DMS79 treated with DMSO at 0.1 percent for 48 hours (cell line): Measurements from ENCODE around the gene RABEP2.
"Not testable (repeated sequence)": the region's sequence is repeated elsewhere in the genome, so short reads cannot be mapped to it uniquely, and the experiment has no call there.

Source experiments
- DNase-seq: peaks from one replicate; lab custom pipeline; 2025; lab: John Stamatoyannopoulos, UW

Gene RABEP2

DNA sequence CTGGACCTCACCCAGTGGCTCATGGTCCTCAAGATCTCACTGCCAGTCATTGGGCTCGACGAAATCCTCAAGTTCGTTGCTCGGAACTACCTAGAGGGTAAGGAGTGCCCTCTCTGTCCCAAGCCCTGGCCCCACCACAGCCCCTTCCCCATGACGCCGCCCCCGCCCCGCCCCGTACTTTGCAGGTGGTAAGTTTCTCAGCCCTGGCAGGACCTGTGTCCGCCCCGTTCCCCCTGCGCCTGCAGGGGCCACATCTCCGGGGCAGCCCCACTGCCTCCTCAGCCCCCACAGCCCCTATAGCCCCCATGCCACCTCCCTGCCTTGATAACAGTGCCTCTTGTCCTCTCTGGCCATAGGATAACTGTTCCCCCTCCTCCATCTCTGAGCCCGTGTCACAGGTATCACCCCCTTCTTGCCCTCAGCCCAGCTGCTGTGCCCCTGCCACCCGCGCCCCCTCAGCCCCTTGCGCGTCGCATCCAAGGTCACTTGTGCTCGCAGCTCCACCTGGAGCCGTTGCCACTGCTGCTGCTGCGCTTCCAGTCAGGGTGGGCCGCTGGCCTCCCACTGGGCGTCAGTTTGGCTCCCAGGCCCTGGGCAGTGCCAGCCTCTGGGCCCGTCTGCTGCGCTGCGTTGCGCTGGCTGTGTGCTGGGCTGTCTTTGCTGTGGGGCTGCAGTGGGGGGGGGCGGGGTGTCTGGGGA is 21.5 kb downstream of the RABEP2 start:
- DNase-seq: no peak

DNA sequence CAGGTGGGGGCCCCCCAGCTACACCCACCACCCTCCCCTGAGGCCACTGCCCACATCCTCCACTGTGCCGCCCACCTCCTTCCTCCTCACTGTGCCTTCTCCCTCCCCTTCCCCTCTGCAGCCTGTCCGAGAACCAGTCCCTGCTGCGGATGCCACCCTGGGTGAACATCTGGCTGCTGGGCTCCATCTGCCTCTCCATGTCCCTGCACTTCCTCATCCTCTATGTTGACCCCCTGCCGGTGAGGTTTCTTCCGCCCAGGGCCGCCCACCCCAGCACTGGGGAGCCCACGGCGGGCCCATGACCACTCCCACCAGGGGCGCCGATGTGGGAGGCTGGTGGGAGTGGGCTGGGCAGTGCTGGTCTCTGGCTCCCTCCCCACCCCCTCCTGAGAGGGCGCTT is 22.1 kb downstream of the RABEP2 start:
- no peak for DNase-seq

DNA sequence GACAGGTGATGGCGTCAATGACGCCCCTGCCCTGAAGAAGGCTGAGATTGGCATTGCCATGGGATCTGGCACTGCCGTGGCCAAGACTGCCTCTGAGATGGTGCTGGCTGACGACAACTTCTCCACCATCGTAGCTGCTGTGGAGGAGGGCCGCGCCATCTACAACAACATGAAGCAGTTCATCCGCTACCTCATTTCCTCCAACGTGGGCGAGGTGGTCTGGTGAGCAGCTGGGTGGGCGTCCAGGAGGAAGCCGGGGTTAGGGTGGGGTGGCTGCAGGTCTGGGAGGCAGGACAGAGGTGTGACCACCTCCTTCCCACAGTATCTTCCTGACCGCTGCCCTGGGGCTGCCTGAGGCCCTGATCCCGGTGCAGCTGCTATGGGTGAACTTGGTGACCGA is 23.2 kb downstream of the RABEP2 start:
- no peak for DNase-seq

DNA sequence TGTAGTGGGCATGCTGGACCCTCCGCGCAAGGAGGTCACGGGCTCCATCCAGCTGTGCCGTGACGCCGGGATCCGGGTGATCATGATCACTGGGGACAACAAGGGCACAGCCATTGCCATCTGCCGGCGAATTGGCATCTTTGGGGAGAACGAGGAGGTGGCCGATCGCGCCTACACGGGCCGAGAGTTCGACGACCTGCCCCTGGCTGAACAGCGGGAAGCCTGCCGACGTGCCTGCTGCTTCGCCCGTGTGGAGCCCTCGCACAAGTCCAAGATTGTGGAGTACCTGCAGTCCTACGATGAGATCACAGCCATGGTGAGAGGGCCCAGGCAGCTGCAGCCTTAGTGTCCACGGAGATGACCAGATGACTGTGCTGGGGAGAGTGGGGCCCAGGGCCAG is 24.4 kb downstream of the RABEP2 start:
- DNase-seq: no peak

DNA sequence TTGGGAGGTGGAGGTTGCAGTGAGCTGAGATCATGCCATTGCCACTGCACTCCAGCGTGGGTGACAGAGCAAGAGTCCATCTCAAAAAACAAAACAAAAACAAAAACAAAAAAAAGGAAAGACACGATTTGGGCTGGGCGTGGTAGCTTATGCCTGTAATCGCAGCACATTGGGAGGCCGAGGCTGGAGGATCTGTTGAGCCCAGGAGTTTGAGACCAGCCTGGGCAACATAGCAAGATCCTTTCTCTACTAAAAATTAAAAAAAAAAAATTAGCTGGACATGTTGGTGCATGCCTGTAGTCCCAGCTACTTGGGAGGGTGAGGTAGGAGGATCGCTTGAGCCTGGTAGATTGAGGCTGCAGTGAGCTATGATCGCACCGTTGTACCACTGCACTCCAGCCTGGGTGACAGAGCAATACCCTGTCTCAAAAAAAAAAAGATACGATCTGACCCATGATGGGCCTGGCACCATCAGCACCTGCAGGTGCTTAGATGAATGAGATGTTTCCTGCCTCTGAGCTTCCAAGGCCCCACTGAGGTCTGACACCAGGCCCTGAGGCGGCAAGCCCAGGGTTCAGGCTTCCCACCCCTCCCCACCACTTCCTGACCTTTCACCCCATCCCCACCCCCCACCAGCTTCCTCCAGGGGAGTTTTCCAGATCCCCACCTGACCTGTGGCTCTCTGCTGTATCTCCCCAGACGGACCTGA is 25.0 kb downstream of the RABEP2 start:
- DNase-seq: no peak

DNA sequence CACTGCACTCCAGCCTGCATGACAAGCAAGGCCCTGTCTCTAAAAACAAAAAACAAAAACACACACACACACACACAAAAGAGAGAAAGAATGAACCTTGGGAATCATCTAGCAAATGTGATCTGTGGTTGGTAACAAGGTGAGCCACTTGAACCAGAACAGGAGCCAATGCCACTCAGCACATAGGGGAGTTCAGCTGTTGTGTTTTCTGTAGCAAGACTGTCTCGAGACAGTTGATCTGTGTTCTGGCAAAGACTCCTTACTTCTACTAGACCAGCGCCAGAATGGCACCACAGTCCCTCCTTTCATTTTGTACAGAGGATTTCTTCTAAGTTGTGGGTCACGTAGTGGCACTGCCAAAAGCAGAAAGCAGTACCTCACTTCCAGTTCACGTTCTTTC is 26.1 kb downstream of the RABEP2 start:
- DNase-seq: no peak

DNA sequence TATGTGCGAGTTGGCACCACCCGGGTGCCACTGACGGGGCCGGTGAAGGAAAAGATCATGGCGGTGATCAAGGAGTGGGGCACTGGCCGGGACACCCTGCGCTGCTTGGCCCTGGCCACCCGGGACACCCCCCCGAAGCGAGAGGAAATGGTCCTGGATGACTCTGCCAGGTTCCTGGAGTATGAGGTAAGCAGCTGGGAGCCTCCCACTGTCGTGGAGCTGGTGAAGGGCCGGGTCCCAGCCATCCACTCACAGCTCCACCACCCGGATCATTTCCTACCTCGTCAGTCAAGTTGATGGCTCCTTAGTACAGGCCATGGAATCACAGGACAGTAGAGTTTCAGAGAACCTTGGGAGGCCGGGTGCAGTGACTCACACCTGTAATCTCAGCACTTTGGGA is 26.8 kb downstream of the RABEP2 start:
- DNase-seq: no peak

DNA sequence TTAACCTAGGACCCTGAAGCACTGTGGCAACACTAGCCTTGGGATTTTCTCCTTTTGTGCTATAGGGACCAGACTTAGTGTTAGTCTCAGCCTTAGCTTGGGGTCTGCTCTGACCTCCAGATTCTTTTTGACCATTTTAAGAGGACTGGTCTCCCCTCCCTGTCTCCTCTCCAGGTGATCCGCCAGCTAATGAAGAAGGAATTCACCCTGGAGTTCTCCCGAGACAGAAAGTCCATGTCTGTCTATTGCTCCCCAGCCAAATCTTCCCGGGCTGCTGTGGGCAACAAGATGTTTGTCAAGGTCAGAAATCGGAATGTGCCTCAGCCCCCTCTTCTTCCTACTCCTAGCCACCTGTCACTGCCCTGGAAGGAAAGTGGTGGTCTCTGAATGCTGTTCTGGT is 27.2 kb downstream of the RABEP2 start:
- DNase-seq: no peak

DNA sequence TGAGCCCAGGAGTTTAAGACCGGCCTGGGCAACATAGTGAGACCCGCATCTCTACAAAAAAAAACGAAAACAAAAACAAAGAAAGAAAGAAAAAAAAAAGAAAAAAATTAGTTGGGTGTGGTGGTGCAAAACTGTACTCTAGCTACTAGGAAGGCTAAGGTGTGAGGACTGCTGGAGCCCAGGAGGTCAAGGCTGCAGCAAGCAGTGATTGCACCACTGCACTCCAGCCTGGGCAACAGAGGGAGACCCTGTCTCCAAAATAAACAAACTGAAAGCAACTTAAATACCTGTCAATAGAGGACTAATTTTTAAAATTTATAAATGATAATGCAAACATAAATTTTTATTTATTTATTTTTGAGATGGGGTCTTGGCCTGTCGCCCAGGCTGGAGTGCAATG is 29.4 kb downstream of the RABEP2 start:
- no peak for DNase-seq

DNA sequence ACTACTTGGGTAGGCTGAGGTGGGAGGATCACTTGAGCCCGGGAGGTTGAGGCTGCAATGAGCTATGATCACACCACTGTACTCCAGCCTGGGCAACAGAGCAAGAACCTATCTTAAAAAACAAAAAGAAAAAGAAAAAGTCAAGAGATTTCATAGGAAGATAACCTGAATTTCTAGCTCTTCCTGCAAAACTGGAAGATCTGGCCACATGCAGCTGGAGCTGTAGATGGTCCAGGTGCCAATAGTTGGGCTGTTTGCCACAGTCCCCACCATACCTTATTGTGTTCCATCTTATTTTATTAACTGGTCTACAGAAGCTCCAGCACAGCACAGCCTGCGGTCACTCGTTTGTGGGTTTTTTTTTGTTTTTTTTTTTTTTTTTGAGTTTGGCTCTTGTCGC is 31.7 kb downstream of the RABEP2 start:
- no peak for DNase-seq

DNA sequence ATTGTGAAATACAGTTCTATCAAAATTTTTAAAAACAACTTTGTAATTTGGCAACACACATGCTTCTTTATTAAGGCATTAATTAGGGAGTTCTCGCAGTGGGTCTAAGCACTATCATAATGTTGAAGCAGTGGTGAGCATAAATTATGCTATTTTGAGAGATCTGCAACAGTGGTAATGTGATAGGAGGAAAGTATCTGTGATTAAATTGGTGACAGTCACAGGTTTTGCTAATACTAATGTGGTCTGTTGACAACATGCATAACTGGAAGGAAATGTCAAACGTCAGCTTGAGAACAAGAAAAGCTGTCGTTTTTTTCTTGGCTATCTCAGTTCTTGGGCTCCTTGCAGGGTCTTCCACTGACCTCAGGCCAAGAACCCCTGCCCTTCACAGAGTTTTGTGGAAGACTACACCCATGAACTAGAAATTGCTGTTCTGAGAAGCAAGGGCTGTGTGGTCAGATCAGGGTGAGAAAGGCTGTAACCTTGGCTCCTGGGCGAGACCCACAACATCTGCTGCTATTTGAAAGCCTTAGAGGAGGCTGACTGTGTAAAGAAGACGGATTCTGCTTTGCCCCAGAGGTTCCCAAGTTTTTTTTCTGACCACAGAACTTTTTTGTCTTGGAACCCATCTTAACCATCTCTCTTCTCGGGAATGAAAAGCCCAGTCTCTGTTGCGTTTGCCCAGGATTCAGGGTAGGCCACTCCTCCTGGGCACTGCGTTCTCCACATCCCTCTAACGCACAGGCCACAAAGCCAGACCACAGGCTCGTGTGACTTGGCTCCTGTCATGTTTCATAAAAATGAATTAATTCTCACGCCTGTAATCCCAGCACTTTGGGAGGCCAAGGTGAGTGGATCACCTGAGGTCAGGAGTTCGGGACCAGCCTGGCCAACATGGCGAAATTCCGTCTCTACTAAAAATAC is 32.8 kb downstream of the RABEP2 start:
- no peak for DNase-seq

DNA sequence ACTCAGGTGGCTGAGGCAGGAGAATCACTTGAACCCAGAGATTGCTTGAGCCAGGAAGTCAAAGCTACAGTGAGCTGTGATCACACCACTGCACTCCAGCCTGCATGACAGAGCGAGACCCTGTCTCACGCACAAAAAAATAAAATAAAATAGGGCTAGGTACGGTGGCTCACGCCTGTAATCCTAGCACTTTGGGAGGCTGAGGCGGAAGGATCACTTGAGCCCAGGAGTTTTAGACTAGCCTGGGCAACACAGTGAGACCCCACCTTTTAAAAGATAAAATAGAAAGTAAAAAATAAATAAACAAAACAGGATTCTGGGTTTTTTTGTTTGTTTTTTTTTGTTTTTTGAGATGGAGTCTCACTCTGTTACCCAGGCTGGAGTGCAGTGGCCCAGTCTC is 34.7 kb downstream of the RABEP2 start:
- not testable (repeated sequence) for DNase-seq

DNA sequence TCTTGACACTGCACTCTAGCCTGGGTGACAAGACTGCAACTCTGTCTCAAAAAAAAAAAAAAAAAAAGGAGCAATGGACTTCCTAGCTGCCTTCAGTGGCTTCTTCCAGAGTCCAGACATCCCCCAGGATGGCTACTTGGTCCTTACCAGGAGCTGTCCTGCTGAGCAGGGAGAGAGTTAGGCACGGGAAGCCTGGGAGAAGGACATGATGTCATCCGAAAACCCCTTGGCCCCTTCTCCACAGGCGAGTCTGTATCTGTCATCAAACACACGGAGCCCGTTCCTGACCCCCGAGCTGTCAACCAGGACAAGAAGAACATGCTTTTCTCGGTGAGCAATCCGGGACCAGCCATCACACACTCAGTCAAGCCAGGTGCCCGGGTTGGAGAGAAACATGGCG is 38.1 kb downstream of the RABEP2 start:
- DNase-seq: no peak

DNA sequence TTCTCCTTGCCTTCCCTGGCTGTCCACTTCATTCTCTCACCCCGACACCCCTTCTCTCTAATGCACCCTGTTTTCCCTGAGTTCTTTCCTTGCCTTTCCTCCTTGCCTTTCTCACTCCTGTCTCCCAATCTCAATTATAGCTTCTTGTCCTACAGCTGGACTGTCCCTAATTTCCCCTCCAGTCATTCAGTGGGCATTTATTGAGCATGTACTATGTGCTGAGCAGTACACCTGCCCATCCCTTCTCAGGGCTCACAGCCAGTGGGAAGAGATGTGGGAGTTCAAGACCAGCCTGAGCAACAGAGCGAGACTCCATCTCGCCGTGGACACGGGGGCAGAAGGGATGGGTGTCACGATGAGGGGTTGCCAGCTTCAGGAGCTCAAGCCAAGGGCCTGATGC is 41.0 kb downstream of the RABEP2 start:
- DNase-seq: no peak

DNA sequence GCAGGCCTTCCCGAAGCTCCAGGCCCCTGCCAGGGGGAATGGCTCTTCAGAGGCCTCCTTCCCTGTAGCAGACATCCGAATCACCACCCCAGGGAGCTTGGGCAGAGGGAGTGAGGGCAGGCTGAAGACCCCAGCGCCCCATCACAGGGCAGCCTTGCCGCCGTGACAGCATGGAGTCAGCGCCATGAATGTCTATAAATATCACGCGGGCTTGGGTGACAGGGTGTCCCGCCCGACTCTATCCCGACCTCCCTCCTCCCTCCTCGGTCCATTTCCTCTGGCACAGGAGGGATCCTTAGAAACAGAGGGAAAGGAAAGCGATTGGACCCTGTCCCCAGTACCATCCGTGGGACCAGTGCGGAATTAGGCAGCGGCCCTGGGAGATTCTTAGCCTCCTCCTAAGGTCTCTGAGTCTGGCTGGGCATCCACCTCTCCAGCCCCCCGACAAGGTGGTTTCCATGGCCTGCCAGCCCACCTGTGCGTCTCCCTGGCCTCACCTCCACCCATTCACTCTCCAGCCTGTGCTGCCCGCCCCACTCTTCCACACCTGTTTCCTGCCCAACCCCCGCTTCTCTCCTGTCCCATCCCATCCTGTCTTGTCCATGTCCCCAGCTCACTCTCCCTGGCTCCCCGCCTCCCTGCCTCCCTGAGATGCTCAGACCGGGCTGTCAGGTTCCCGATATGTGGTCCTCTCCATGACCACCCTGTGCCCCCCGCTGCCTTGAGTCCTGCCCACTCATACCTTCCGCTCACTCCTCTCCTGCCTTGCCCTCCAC is 41.6 kb downstream of the RABEP2 start:
- no peak for DNase-seq

DNA sequence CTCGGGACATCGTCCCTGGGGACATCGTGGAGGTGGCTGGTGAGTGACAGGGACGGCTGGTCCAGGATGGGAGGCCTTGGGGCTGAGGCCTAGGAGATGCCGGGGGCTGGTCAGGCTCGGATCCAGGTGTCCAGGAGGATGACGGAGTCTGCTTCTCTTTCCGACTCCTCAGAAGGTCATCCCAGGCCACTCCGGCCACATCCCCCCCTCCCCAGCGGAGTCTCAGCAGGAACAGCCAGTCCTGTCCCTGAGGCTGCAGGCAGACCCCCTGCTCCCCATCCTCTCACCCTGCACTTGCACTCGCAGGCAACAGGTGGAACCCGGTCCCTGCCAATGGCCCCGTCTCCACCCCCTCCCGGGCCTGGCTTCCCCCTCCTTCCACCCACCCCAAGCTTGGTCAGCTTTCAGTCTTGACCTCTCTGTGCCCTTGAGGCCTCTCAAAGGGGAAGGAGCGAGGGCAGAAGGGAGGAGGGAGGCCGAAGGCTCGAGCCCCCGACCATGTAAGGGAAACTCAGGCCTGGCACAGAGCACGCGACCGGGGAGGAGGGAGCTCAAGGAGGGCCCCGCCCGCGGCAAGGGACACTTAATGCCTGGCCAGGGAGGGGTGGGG is 42.4 kb downstream of the RABEP2 start:
- DNase-seq: no peak

DNA sequence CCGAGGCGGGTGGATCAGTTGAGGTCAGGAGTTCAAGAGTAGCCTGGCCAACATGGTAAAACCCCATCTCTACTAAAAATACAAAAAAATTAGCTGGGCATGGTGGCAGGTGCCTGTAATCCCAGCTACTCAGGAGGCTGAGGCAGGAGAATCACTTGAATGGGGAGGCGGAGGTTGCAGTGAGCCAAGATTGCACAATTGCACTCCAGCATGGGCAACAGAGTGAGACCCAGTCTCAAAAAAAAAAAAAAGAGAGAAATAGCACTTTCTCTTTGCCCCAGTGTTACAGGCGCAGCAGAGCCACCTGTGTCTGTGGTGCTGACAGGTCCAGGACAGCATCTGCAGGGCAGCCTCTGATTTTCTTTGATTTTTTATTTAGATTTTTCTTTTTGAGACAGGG is 43.5 kb downstream of the RABEP2 start:
- not testable (repeated sequence) for DNase-seq

DNA sequence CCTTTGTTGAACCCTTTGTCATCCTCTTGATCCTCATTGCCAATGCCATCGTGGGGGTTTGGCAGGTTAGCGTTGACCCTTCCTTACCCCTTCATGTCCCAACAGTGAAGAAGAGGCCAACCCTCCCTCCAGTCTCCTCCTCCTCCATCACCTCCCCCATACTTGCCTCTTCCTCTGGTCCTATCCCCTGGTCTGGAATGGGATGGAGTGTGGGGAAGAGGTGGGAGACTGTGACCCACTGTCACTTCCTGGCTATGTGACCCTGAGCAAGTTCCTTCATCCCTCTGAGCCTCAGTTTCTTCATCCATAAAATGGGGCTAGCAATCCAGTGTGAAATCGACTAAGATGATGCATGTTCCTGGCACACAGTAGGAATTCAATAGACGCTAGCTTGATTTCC is 44.1 kb downstream of the RABEP2 start:
- no peak for DNase-seq

DNA sequence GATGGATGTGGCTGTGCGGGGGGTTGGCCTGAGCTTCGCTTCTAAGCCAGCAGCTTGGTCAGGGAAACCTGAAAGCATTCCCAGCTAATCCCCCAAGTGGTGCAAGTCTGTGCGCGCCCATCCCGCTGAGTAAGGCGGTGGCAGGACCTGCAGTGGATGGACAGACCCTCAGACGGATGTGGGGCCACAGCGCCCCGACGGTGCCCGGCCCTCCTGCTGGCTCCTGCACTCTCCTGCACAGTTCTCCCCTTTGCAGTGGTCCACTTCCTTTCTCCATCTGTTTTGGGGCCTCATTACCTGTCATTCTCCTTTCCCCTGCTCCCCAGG is 44.5 kb downstream of the RABEP2 start:
- peak; percentile 52 for DNase-seq

DNA sequence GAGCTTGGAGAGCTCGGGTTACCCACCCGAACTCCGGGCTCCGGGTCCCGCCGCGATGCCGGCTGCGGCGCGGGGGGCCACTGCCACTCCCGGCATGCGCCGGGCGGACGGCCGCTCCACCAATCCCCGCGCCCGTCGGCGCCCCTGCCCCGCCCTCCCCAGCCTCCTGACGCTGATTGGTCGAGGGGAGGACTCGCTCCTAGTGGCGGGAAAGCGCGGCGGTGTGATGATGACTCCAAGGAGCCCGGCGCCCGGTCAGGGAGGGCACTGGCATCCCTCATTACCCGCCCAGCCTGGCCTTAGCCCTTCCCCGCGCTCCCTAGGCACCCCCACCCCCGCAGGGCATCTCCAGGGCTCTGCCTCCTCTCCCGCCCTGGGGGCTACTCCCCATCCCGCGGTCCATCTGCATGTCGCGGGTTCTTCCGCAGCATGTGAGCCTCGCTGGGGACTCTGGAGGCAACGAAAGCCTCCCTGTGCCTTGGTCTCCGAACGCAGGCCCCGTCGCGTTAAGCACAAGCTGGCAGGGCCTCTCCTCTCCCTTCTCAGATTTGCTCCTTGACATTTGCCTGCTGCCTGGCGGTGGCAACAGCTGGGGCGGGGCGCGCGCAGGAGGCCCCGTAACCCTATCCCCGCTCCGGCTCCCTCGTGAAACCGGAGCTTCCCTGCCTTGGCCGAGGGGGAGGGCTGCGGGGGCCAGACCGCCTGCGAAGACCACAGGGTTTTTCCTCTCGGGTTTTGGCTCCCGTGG is 45.0 kb downstream of the RABEP2 start:
- DNase-seq: peak; percentile 85

DNA sequence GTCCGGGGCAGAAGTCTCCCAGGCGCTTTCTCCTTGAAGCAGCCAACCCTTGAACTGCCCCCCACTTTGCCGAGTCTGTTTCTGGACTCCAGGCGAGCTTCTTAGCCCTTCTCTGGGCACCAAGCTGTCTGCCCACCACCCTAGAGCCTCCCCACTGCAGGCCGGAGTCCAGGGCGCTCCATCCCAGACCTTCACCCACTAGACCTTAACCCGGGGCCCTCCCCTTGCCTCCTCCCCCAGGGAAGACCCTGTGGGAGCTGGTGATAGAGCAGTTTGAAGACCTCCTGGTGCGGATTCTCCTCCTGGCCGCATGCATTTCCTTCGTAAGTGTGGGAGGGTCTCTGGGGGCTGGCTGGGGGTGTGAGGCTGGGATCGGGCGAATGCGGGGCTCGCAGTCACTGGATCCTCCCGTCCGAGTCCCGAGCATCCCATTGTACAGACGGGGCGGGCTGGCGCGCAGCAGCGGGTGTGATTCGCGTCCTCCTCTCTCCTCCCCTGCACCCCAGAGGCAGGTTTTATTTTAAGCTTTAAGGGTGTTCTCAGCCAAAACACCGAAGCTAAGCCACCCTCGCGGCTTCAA is 45.7 kb downstream of the RABEP2 start:
- no peak for DNase-seq
